HEK293 (cell line): Measurements from ENCODE around the gene ZNF488.

Experiments used
- YY1 ChIP-seq: fragments of 450-650 bp; formaldehyde crosslinking; IDR thresholded peaks from 2 replicates; pipeline ENCODE4 v1.5.1; 2018; ENCODE audit warnings: missing biosample characterization, missing genetic modification characterization
- ZBTB20 ChIP-seq: fragments of 450-650 bp; formaldehyde crosslinking; IDR thresholded peaks from 2 replicates; pipeline ENCODE4 v1.5.1; 2016; ENCODE audit warnings: missing biosample characterization, missing genetic modification characterization
- ZFP69B ChIP-seq: fragments of 450-650 bp; formaldehyde crosslinking; IDR thresholded peaks from 2 replicates; pipeline ENCODE4 v1.5.1; 2016; ENCODE audit warnings: missing biosample characterization, missing genetic modification characterization
- ZNF184 ChIP-seq: fragments of 450-650 bp; IDR thresholded peaks from 2 replicates; pipeline ENCODE4 v1.5.1; 2018; ENCODE audit warnings: missing biosample characterization, mild to moderate bottlenecking, missing genetic modification characterization
- ZNF214 ChIP-seq: fragments of 450-650 bp; formaldehyde crosslinking; IDR thresholded peaks from 2 replicates; pipeline ENCODE4 v1.5.1; 2017; ENCODE audit warnings: missing biosample characterization, mild to moderate bottlenecking, missing genetic modification characterization, borderline replicate concordance
- ZNF274 ChIP-seq, 2 experiments: fragments of 200-500 bp in 1 of 2; fragments of 450-650 bp in 1 of 2; sonication (Bioruptor generic) in 1 of 2; formaldehyde crosslinking in 1 of 2; IDR thresholded peaks; 2 replicates each; pipeline versions ENCODE4 v1.5.1 to v1.6.1; 2014 to 2016; ENCODE audit warnings: borderline replicate concordance in 1 of 2, inconsistent platforms in 1 of 2, low read length in 1 of 2, missing biosample characterization in 1 of 2, missing genetic modification characterization in 1 of 2
- ZNF366 ChIP-seq: fragments of 450-650 bp; formaldehyde crosslinking; conservative IDR thresholded peaks from 2 replicates; pipeline ENCODE4 v1.5.1; 2016; ENCODE audit warnings: missing biosample characterization, missing genetic modification characterization
- ZNF561 ChIP-seq: fragments of 450-650 bp; IDR thresholded peaks from 2 replicates; pipeline ENCODE4 v1.5.1; 2018; ENCODE audit warnings: missing biosample characterization, missing genetic modification characterization, borderline replicate concordance
- ZNF791 ChIP-seq: fragments of 450-650 bp; formaldehyde crosslinking; IDR thresholded peaks from 2 replicates; pipeline ENCODE4 v1.5.1; 2016; ENCODE audit warnings: missing biosample characterization, missing genetic modification characterization
- TF ChIP-seq, protein P1 (sequence below): fragments of 450-650 bp; formaldehyde crosslinking; IDR thresholded peaks from 2 replicates; pipeline ENCODE4 v1.5.1; 2016; ENCODE audit warnings: missing biosample characterization, missing genetic modification characterization
- TF ChIP-seq, protein P2 (sequence below): fragments of 450-650 bp; formaldehyde crosslinking; IDR thresholded peaks from 2 replicates; pipeline ENCODE4 v1.5.1; 2016; ENCODE audit warnings: missing biosample characterization, missing genetic modification characterization

DNA sequence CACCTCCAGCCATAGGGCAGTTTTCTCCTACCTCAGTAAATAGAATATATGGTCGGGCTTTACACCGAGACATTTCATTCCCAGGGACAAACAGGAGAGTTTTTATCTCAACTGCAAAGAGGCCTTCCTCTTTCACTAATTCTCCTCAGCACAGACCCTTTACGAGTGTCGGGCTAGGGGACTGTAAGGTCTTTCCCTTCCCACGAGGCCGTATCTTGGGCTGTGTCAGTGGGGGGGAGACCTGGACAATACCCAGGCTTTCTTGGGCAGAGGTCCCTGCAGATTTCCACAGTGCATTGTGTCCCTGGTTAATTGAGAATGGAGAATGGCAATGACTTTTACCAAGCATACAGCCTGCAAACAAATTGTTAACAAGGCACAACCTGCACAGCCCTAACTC, 13.2 kb upstream of the ZNF488 start:
- TF ChIP-seq, protein P1, sequence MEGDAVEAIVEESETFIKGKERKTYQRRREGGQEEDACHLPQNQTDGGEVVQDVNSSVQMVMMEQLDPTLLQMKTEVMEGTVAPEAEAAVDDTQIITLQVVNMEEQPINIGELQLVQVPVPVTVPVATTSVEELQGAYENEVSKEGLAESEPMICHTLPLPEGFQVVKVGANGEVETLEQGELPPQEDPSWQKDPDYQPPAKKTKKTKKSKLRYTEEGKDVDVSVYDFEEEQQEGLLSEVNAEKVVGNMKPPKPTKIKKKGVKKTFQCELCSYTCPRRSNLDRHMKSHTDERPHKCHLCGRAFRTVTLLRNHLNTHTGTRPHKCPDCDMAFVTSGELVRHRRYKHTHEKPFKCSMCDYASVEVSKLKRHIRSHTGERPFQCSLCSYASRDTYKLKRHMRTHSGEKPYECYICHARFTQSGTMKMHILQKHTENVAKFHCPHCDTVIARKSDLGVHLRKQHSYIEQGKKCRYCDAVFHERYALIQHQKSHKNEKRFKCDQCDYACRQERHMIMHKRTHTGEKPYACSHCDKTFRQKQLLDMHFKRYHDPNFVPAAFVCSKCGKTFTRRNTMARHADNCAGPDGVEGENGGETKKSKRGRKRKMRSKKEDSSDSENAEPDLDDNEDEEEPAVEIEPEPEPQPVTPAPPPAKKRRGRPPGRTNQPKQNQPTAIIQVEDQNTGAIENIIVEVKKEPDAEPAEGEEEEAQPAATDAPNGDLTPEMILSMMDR, result no peak
- TF ChIP-seq ZNF184 (no peak), ZNF214 (tag by site-specific recombination) (no peak), ZFP69B (tag by site-specific recombination) (no peak), ZBTB20 (tag by site-specific recombination) (no peak), ZNF561 (tag by site-specific recombination) (no peak), ZNF274 (IDR thresholded peaks at IDR 0.05; ENCODE audit: low read length) (no peak), ZNF274 (tag by site-specific recombination; IDR thresholded peaks at IDR 0.05; ENCODE audit: borderline replicate concordance) (no peak), YY1 (tag by site-specific recombination) (no peak), ZNF366 (tag by site-specific recombination) (no peak), ZNF791 (tag by site-specific recombination) (no peak)
- TF ChIP-seq, protein P2, sequence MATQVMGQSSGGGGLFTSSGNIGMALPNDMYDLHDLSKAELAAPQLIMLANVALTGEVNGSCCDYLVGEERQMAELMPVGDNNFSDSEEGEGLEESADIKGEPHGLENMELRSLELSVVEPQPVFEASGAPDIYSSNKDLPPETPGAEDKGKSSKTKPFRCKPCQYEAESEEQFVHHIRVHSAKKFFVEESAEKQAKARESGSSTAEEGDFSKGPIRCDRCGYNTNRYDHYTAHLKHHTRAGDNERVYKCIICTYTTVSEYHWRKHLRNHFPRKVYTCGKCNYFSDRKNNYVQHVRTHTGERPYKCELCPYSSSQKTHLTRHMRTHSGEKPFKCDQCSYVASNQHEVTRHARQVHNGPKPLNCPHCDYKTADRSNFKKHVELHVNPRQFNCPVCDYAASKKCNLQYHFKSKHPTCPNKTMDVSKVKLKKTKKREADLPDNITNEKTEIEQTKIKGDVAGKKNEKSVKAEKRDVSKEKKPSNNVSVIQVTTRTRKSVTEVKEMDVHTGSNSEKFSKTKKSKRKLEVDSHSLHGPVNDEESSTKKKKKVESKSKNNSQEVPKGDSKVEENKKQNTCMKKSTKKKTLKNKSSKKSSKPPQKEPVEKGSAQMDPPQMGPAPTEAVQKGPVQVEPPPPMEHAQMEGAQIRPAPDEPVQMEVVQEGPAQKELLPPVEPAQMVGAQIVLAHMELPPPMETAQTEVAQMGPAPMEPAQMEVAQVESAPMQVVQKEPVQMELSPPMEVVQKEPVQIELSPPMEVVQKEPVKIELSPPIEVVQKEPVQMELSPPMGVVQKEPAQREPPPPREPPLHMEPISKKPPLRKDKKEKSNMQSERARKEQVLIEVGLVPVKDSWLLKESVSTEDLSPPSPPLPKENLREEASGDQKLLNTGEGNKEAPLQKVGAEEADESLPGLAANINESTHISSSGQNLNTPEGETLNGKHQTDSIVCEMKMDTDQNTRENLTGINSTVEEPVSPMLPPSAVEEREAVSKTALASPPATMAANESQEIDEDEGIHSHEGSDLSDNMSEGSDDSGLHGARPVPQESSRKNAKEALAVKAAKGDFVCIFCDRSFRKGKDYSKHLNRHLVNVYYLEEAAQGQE (tag by site-specific recombination), result no peak
